ENCODE data around the gene TACC2. TPM values are rescaled to one million over a fixed set of nuclear protein-coding genes. Genes with fewer than 3 reads are reported as not detected.
"Not testable (repeated sequence)": the region's sequence is repeated elsewhere in the genome, so short reads cannot be mapped to it uniquely, and the experiment has no call there.

Gene TACC2
- total RNA-seq, 1 donor from 2014 or later, result not detected

DNA sequence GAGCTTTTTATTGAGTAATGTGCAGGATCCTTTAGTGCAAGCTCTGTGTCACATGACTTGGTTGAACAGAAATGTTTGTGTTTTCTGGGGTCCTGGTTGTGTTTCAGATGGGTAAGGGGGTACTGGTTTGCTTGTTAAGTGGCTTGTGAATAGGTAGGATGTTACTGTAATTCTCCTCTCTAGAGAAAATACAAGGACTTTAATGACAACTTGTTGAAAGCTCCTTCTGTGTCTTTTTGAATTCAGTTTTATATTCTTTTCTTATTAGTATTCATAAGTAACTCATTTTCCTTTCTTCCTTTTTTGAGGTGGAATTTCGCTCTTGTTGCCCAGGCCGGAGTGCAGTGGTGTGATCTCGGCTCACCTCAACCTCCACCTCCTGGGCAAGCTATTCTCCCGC lies 196.7 kb downstream of the TACC2 start:
- intact Hi-C loops (cut with micrococcal nuclease), result no loop called here

DNA sequence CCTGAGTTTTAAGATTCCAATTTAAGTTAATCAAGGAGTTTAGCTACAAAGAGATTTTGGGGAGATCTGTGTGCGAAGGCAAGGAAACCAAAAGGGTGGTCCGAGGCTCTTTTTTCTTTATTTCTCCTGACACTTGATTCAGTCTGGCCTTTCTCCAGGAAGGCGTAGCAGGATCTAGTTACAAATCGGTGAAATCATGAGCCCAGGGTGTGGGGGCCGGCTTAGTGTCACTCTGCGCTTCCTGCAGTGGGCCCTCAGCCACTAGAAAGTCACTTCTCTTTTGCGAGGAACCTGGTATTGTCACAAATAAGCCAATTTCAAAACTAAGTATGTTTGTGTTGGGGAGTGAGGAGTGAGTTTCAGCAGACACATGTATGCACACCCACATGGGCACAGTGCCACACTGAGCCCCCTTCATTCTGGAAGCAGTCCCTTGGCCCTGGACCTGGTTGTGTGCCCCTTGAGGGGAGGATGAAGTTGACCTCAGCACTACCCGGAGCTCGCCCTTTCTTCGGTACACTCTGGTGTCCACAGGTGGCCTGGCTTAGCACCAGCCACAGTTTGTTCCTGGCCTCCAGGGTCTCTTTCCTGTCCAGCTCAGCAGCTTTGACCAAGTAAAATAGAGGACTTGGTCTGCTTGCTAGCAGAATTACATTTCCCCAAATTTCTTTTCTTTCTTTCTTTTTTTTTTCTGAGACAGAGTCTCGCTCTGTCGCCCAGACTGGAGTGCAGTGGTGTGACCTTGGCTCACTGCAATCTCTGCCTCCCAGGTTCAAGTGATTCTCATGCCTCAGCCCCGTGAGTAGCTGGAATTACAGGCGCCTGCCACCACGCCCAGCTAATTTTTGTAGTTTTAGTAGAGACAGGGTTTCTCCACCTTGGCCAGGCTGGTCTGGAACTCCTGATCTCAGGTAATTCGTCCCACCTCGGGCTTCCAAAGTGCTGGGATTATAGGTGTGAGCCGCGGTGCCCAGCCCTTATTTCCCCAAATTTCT lies 198.2 kb downstream of the TACC2 start:
- intact Hi-C loops (cut with micrococcal nuclease), result no loop called here

DNA sequence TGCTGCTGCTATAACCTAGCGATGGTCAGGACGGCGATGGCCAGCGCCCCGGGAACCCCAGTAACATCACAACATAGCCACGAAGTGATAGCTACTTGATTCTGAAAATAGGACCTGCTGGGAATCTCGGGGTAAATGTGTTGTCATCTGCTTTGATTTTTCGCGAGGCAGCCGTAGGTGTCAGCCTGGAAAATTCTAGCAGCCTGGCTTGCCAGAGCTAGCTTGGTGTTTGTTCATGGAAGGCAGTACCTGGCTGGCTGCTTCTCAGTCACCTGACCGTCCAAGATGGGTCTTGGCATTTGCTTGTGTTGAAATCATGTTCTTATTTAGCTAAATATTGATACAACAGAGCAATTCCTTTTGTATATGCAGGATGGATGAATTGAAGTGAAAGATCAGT lies 199.7 kb downstream of the TACC2 start:
- intact Hi-C loops (cut with micrococcal nuclease), result no loop called here

DNA sequence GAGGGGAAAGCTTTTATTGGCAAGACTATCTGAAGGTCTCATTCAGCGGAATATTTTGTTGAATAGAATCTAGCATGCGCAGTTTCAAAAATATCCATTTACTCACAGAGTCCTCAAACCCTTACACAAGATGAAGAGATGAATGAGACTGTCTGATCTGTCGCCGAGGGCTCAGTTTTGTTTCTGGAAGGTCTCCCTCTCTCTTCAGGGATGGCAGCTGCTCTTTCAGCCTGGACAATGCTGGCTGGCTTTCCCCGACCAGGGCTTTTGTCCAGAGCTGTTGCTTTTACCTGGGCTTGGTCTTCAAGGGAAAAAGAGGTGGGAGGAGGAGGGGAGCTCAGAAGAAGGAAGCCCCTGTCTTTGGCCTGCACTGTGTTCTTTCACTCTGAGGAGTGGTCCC lies 200.2 kb downstream of the TACC2 start:
- intact Hi-C loops (cut with micrococcal nuclease), result no loop called here

DNA sequence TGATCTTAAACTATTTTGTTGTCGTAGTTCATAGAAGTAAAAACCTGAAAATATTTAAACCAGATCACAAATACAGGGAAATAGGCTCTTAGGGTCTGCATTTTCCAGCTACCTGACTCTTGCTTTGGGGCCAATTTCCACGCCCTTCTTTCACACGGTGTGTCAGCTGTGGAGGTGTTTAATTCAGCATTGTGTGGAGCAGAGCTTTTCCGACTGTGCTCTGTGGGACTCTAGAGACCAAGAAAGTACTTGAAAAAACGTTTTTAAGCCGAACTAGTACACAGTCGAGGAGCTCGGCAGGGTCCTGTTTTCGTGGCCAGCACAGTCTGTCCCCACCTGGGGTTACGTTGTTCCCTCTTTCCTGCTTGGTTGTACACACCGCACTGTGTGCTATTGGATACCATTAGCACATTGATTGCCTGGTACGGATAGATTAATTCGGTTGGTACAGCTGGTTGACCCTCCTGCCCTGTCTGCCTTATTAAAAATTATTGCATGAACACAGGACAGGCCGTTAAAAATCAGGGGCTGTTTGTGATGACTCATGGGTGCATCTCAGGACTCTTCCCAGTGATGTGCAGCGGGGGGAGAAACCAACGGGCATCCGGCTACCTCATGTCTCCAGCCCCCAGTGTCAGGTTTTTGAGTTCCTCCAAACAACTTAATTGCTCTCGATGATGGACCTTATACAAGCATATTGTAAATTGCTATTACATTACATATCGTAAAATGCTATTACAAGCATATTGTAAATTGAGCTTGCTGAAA lies 201.4 kb downstream of the TACC2 start:
- intact Hi-C loops (cut with micrococcal nuclease), result no loop called here

DNA sequence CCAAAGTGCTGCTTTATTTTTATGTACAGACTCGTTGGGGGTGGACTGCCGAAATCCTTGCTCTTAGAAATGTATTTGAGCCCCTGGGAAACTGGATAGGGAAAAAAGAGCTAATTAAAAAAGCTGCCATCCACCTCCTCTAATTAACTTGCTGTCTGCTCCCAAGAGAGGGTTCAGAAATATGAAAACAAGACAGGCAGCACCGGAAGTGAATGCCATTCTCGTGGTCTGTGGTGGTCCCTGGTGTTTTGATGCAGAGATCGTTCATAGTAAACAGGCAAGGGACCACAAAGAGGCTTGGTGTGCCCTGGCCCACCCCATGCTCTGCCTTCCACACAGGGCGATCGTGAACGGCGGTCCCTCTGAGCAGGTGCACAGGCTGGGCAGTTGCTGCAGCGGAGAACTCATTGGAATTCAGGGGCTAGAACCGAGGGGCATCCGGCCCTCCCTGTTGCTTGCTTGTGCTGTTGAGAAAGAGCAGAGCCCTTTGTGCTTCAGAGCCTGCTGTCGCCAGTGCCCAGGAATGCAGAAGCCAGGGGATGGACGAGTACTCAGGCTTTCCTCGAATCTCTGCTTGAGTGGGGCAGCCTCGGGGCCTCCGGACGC lies 203.1 kb downstream of the TACC2 start:
- intact Hi-C loops (cut with micrococcal nuclease), result no loop called here

DNA sequence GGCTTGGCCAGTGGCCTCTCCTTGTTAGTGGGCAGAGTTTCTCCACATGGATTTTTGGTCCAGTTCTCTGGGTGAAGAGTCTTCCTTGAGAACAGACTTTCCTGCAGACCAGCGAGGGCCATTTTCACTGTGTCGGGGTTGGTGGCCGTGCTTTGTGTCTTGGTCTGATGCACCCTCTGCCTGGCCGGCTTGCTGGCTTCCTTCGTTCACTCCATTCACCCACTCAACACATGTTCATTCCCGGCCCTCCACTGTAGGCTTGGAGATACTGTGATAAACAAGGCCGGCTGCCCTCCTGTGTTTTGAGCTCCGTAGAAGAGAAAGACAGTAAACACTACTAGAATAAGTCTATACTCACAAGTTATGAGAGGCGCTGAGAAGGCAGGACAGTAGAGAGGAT lies 205.3 kb downstream of the TACC2 start:
- intact Hi-C loops (cut with micrococcal nuclease), result no loop called here

DNA sequence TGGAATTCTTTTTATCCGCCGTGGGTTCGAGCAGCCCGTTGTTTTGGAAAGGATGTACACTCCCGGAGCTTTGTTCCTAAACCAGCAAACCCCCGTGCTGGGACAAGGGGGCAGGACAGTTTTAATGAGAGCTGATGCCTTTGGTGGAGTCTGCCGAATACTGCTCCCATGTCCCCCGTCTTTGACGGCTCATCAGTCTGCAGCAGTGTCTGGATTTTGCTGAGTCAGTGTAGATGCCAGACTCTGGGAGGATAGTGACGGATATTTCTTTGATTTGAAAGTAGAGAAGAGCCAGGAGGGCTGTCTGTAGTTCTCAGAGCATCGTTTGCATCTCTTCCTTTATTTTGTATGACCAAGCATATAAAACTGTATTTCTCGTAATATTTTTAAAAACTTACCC lies 207.3 kb downstream of the TACC2 start:
- intact Hi-C loops (cut with micrococcal nuclease), result no loop called here

DNA sequence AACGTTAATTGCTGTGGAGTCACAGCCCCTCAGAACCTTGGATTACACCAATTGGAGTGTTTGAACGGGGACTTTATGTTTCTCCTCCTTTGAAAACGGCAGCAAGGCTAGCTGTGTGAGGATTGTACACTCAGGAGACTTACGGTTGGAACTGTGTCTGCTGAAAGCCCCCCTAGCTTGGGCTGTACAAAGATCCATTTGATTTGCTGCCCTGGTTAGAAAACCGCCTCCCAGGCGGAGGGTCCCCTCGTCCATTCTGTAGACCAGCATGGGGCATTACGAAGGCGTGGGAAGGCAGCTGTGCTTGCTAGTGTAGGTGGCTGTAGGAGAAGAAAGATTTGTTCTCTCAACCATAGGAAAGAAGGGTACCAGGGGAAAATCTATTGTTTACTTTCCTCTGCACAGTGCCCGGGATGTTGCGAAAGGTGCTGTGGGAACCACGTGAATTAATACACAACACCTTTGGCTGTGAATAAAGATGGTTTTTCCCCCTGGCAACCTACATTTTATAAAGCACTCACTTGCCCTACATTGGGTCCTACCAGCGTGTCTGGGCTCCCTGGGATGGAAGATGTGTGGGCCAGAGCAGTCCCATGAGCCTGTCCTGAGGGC lies 208.8 kb downstream of the TACC2 start:
- intact Hi-C loops (cut with micrococcal nuclease), result no loop called here

DNA sequence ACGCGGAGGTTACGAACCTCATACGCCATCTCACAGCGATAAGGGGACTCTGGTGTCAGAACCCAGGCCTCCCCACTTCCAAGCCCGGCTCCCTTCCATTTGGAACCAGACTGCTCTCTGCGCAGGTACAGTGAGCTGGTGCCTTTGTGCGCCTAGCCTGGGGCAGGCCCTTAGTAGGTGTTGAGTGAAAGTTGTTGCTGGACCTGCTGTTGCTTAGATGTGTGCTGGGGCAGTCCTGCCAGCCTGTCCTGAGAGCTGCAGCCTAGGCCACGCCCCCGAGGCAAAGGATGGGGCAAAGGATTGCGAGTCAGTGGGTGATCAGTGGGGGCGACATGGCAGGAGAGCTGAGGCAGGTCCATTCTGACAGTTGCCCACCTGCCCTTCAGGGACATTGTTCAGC lies 209.7 kb downstream of the TACC2 start:
- intact Hi-C loops (cut with micrococcal nuclease), result no loop called here

DNA sequence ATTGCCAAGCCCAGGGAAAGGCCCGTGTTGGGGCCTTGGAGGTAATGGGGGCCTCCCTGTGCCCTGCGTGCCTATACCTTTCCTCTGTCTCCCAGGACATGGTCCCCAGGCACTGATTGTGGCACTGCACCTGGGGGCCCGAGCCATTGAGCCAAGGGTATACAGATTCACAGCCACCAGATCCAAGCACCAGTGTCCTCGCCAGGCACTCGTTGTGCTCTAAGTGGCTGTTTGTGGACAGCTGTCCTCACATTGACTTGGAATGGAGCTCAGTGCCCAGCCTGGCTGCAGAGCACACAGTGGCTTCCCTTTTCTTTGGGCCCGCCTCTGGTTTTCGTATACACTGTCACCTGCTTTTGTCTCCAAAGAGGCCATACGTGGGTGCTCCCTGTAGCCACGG lies 210.1 kb downstream of the TACC2 start:
- intact Hi-C loops (cut with micrococcal nuclease), result no loop called here

DNA sequence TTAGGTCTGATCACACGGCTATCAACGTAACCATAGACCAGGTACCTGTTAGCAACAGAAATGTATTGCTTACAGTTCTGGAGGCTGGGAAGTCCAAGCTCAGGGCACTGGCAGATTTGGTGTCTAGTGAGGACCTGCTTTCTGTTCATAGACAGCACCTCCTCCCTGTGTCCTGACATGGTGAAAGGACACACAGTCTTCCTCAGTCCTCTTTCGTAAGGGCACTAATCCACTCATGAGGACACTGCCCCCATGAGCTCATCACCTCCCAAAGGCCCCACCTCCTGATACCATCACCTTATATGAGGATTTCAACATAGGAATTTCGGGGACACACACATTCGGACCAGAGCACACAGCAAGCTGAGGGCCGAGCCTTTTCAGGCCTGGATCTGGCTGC lies 210.7 kb downstream of the TACC2 start:
- intact Hi-C loops (cut with micrococcal nuclease), result no loop called here

DNA sequence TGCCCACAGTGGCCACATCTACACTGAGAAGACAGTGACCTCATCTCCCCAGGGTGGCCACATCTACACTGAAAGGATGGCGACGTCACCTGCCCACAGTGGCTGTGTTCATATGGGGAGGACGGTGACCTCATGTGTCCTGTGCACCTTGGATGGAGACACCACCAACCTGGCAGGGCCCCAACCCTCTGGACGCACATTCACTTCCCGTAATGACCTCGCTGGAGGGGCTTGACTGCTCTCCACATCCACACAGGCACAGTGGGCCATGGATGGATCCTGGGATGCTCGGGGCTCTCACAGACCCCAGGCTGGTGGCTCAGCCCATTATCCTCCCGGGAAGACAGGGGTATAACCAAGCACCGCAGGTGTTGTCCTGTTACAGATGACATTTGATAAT lies 212.4 kb downstream of the TACC2 start:
- intact Hi-C loops (cut with micrococcal nuclease), result no loop called here

DNA sequence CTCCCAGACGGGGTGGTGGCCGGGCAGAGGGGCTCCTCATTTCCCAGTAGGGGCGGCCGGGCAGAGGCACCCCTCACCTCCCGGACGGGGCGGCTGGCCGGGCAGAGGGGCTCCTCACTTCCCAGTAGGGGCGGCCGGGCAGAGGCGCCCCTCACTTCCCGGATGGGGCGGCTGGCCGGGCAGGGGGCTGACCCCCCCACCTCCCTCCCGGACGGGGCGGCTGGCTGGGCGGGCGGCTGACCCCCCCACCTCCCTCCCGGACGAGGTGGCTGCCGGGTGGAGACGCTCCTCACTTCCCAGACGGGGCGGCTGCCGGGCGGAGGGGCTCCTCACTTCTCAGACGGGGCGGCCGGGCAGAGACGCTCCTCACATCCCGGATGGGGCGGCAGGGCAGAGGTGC lies 214.2 kb downstream of the TACC2 start:
- intact Hi-C loops (cut with micrococcal nuclease), result not testable (repeated sequence)

DNA sequence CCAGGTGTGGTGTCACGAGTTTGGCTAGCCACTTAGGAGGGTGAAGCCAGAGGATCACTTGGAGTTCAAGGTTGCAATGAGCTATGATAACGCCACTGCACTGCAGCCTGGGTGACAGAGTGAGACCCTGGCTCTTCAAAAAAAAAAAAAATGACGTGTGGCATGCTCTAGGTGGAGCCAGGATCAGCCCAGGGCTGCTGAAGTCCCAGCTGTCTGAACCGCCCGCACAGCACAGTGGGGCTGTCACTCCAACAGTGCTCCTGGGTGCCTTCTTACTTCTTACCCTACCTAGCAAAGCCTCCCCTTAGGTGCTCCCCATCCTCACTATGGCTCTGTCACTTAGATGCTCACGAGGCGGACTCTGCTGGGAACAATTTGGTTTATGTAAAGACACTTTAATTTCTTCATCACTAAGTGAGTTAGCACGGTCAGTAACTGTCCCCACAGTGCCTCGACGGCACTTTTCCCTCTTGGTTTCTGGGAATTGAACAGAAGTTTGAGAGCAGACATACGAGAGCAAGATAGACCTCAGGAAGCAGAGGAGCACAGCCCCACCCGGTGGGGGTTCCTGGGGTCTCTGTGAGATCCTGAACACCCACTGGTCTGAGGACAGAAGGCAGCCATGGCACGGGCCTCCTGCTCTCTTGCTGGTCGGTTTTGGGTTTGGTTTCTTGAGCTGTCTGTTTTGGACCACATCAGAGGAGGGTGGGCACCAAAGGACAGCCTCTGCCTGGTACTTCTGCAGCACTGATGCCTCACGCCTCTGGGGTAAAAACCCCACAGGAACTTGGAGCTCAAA lies 215.9 kb downstream of the TACC2 start:
- intact Hi-C loops (cut with micrococcal nuclease), result no loop called here

DNA sequence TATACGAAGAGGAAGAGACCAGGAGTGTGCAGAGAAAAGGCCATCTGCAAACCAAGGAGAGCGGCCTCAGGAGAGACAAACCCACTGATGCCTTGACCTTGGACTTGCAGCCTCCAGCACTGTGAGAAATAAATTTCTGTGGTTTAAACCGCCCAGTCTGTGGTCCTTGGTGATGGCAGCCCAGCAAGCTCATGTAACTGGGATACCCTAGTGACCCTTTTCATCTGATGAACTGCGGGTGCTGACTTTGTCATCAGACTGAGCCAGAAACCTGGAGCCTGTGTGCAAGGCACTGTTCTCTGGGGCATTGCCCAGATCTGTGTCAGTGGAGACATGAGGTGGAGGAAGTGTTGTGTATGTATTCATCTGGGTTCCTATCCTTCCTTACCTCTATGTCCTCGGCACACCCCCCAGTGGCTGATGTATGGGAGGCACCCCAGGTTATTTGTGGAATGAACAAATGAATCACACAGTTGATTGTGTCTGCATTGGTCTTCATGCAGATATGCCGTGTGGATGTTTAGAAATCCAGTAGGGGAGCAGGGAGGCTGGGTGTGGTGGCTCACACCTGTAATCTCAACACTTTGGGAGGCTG lies 217.6 kb downstream of the TACC2 start:
- intact Hi-C loops (cut with micrococcal nuclease), result no loop called here

DNA sequence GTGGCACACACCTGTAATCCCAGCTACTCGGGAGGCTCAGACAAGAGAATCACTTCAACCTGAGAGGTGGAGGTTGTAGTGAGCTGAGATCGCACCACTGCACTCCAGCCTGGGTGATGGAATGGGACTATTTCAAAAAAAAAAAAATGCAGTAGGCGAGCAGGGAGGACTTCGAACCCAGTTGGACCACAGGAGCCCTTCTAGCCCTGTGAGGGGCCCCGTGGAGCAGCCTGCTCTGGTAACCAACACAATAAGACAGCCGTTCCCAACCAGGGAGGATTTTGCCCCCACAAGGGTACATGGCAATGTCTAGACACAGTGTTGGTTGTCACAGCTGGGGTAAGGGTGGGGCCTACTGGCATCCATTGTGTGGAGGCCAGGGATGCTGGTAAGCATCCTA lies 218.2 kb downstream of the TACC2 start:
- intact Hi-C loops (cut with micrococcal nuclease), result no loop called here

DNA sequence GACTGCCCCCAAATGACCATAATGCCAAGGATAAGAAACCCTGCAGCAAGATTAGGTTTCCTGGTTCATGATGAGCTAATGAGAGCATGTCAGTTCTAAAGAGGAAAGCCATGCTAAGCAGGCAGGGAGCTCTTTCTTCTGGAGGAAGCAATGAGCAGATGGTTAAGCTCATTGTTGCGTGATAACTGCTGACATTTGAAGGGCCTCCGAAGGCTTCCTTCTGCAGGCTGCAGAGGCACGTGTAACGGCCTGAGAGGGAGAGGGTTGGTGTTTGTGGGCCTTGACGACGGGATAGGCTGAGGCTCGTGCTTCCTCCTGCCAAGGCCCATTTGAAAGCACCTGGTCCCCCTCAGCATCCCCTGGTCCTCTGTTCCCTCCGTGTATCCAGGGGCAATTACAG lies 218.6 kb downstream of the TACC2 start:
- intact Hi-C loops (cut with micrococcal nuclease), result no loop called here

DNA sequence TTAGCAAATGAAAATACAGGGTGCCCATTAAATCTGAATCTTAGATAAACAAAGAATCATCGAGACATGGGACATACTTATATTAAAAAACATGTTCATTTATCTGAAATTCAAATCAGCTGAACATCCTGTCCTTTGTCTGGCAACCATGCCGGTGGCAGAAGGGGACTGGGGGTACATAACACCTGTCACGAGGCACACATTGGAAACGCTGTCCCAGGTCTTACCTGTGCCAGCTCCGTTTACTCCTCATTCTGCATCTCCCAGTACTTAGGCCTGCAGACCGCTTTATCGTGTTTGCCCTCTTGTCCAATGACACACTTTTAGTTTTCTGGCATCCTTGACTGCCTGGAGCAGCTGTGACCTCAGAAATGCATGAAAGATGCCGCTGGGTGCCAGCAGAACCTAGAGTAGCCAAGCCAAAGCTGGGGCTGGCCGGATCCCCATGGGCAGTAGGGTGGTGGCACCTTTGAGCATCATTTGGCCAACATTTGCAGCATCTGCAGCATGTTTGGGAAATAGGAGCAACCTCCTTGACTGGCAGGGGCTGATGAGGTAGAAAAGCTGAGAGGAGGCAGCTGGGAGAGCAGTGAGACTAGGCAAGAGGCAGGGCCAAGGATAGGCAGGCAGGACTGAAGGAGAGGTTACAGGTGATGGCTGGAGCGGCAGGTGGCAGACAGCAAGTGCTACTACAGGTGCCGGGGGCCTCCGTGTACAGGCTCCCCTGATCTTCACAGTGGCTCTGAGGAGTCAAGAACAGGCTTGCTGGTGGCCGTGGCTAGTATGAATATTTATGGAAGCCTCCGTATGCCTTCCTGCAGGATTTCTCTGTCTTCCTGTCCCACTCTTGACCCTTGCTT lies 219.8 kb downstream of the TACC2 start:
- intact Hi-C loops (cut with micrococcal nuclease), result no loop called here

Data from T-helper 1 cell treated with Interleukin-12 subunit alpha and Interleukin-12 subunit beta and Interleukin-4 antibody, amounts not matched to agents 30 ng/mL and 1 ng/mL, for 36 hours (primary cell).